ENCODE results near the gene APOH. TPM values are rescaled to one million over a fixed set of nuclear protein-coding genes. Genes with fewer than 3 reads are reported as not detected.

The APOH gene
- polyA plus RNA-seq, 1 of the 3 experiments (the other 2 are of a cell fraction): not detected

DNA sequence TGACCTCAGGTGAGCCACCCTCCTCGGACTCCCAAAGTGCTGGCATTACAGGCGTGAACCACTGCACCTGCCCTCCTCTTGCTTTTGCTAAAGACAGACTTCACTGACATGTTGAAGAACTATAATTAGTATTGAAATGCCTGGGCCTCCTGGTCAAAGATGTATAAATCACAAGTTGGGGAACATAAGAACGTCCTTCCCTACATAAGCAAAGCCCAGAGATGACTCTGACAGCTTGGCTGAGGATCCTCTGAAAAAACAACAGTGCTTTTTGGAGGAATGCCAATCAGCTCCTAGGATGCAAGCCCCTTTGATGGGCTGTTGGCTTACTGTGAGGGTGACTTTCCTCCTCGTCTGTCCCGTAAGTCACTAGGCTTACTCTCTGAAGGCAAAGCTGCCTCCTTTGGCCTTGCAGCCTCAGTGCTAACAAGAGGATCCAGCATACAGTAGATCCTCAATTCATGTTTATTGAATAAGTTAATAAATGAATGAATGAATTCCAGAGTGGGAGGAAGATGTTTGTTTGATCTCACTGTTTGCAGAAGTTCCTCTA lies 6.3 kb downstream of the APOH start (continued):
- TF ChIP-seq EP300 (IDR thresholded peaks at IDR 0.05; ENCODE audit: borderline replicate concordance in 1 of 2, low read depth in 1 of 2, low read length in 1 of 2): no peak

DNA sequence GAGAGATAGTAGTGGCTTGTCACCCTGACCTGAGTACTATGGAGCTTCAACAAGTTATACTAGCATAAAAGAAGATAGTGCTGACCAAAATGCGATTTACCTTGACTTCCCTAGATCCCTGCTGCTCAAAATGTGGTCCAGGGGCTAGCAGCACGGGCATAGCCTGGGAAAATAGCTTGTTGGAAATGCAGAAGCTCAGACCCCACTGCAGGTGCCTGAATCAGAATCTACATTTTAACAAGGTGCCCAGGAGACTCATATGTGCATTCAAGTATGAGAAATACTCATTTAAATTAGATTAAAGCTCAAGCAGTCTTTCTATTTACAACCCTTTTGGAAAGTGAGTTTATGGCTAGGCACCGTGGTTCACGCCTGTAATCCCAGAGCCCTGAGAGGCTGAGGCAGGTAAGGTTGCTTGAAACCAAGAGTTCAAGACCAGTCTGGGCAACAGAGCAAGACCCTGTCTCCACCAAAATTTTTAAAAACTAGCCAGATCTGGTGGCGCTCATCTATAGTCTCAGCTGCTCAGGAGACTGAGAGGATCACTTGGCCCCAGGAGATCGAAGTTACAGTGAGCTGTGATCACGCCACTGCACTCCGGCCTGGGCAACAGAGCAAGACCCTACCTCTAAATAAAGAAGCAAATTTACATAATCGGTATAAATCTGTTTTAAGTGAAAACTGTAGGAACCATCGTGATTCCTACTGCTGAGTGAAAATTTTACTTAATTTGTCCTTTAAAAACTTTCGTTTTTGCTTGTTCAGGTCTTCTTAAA lies 7.3 kb downstream of the APOH start:
- H3K4me2 ChIP-seq: no peak overlapping the region
- DNase-seq: no peak
- no peaks in the 10 kb centered on the region for H3K36me3 ChIP-seq (replicated peaks in 1 of 2; ENCODE audit: control insufficient read depth in 1 of 2, insufficient read depth in 2 of 2, low read length in 1 of 2)
- no peaks in the 10 kb centered on the region for H3K9me3 ChIP-seq
- H3F3A ChIP-seq (replicated peaks; ENCODE audit: insufficient read depth): no peaks in the 10 kb centered on the region
- H3K27ac ChIP-seq (ENCODE audit: low read depth in 2 of 2, low read length in 1 of 2): no peak overlapping the region
- H3K4me3 ChIP-seq (ENCODE audit: low read depth in 2 of 2, low read length in 1 of 2): no peak overlapping the region
- TF ChIP-seq YY1 (IDR thresholded peaks at IDR 0.05; ENCODE audit: low read depth) (no peak), CHD2 (IDR thresholded peaks at IDR 0.05; ENCODE audit: low read length, partially characterized antibody) (no peak), TAF1 (IDR thresholded peaks at IDR 0.05; ENCODE audit: borderline replicate concordance, low read depth, low read length) (no peak), NFIC (IDR thresholded peaks at IDR 0.05; ENCODE audit: borderline replicate concordance) (no peak), ELF1 (IDR thresholded peaks at IDR 0.05) (no peak), MEF2A (IDR thresholded peaks at IDR 0.05; ENCODE audit: borderline replicate concordance, low read depth) (no peak), NRF1 (IDR thresholded peaks at IDR 0.05; ENCODE audit: low read depth, low read length) (no peak), SMC3 (IDR thresholded peaks at IDR 0.05; ENCODE audit: low read depth, low read length) (no peak), EP300 (IDR thresholded peaks at IDR 0.05; ENCODE audit: borderline replicate concordance in 1 of 2, low read depth in 1 of 2, low read length in 1 of 2) (no peak), MXI1 (IDR thresholded peaks at IDR 0.05; ENCODE audit: low read depth, low read length) (no peak)
- TF ChIP-seq, protein P1, sequence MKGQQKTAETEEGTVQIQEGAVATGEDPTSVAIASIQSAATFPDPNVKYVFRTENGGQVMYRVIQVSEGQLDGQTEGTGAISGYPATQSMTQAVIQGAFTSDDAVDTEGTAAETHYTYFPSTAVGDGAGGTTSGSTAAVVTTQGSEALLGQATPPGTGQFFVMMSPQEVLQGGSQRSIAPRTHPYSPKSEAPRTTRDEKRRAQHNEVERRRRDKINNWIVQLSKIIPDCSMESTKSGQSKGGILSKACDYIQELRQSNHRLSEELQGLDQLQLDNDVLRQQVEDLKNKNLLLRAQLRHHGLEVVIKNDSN (IDR thresholded peaks at IDR 0.05; ENCODE audit: borderline replicate concordance, low read depth): no peak
- TF ChIP-seq, protein P2, sequence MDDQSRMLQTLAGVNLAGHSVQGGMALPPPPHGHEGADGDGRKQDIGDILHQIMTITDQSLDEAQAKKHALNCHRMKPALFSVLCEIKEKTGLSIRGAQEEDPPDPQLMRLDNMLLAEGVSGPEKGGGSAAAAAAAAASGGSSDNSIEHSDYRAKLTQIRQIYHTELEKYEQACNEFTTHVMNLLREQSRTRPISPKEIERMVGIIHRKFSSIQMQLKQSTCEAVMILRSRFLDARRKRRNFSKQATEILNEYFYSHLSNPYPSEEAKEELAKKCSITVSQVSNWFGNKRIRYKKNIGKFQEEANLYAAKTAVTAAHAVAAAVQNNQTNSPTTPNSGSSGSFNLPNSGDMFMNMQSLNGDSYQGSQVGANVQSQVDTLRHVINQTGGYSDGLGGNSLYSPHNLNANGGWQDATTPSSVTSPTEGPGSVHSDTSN (IDR thresholded peaks at IDR 0.05): no peak
- TF ChIP-seq, protein P3, sequence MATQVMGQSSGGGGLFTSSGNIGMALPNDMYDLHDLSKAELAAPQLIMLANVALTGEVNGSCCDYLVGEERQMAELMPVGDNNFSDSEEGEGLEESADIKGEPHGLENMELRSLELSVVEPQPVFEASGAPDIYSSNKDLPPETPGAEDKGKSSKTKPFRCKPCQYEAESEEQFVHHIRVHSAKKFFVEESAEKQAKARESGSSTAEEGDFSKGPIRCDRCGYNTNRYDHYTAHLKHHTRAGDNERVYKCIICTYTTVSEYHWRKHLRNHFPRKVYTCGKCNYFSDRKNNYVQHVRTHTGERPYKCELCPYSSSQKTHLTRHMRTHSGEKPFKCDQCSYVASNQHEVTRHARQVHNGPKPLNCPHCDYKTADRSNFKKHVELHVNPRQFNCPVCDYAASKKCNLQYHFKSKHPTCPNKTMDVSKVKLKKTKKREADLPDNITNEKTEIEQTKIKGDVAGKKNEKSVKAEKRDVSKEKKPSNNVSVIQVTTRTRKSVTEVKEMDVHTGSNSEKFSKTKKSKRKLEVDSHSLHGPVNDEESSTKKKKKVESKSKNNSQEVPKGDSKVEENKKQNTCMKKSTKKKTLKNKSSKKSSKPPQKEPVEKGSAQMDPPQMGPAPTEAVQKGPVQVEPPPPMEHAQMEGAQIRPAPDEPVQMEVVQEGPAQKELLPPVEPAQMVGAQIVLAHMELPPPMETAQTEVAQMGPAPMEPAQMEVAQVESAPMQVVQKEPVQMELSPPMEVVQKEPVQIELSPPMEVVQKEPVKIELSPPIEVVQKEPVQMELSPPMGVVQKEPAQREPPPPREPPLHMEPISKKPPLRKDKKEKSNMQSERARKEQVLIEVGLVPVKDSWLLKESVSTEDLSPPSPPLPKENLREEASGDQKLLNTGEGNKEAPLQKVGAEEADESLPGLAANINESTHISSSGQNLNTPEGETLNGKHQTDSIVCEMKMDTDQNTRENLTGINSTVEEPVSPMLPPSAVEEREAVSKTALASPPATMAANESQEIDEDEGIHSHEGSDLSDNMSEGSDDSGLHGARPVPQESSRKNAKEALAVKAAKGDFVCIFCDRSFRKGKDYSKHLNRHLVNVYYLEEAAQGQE (IDR thresholded peaks at IDR 0.05; ENCODE audit: low read depth, low read length): no peak
- no peak overlapping the region for H3K9ac ChIP-seq
- no peaks in the 10 kb centered on the region for H3K79me2 ChIP-seq (ENCODE audit: insufficient read depth)
- ChIA-PET CTCF (interaction anchor here (1.1 to 1.6 kb wide), 5 partner anchors 15 to 404 kb away, joined by 3 read pairs; no protein-coding TSS in a partner anchor), POLR2A (no interaction called here)
- no peaks in the 10 kb centered on the region for H3K4me1 ChIP-seq (ENCODE audit: control insufficient read depth in 1 of 2, insufficient read depth in 2 of 2, low read depth in 1 of 2, low read length in 1 of 2)
- 80% methylated on average over 11 of the region's 11 CpGs for WGBS (ENCODE audit: low lambda C conversion rate)
- H3K27me3 ChIP-seq (ENCODE audit: insufficient read depth): peaks cover 14% of the 10 kb centered on the region; the same call in 1 of the 2 replicates
- no peaks in the 10 kb centered on the region for H4K20me1 ChIP-seq (ENCODE audit: insufficient read depth)
- no peaks in the 10 kb centered on the region for H3K9me2 ChIP-seq
- no peak overlapping the region for H2AFZ ChIP-seq (ENCODE audit: low read depth)

All from SK-N-SH (cell line).